HG02798 (cell line): Measurements from ENCODE around the gene LIN7B.
A peak's percentile ranks its signal among the peaks of the same experiment; 100 is the strongest.
"Not testable (repeated sequence)": the region's sequence is repeated elsewhere in the genome, so short reads cannot be mapped to it uniquely, and the experiment has no call there.

Experiments
- ATAC-seq: cut with Tn5 transposase; IDR thresholded peaks from one replicate; pipeline ENCODE4 v1.9.1; 2021; ENCODE audit warnings: mild to moderate bottlenecking; ENCODE audit not compliant: unreplicated experiment, poor library complexity

Gene LIN7B

GRCh38 chr19:49113762-49114629 lies at the start of gene LIN7B:
Gene LIN7B (plus strand): TSS chr19:49114370. CDS start chr19:49114405, 35 bp downstream.
- ATAC-seq, result peak; percentile 56

GRCh38 chr19:49064768-49065611 lies 49.2 kb upstream of the LIN7B start, which contains the start of gene NTF4:
Gene NTF4 (minus strand): TSS chr19:49064818. CDS start chr19:49061997, 2,821 bp downstream.
- ATAC-seq, result no peak

GRCh38 chr19:49065905-49066512 lies 48.2 kb upstream of the LIN7B start:
- ATAC-seq, result no peak

GRCh38 chr19:49067554-49067953 lies 46.6 kb upstream of the LIN7B start:
- ATAC-seq, result no peak

GRCh38 chr19:49069026-49069425 lies 45.1 kb upstream of the LIN7B start:
- ATAC-seq, result no peak

GRCh38 chr19:49070416-49070815 lies 43.8 kb upstream of the LIN7B start:
- ATAC-seq, result no peak

- no peak for ATAC-seq
These were observed 42.2 kb upstream of the LIN7B start for GRCh38 chr19:49071860-49072547.

GRCh38 chr19:49073514-49074378 lies 40.4 kb upstream of the LIN7B start:
- ATAC-seq, result no peak

- ATAC-seq, result not testable (repeated sequence)
These were observed 39.3 kb upstream of the LIN7B start for GRCh38 chr19:49074869-49075268.

GRCh38 chr19:49080392-49080791 lies 33.8 kb upstream of the LIN7B start:
- ATAC-seq, result no peak

GRCh38 chr19:49081273-49081672 lies 32.9 kb upstream of the LIN7B start:
- ATAC-seq, result no peak

GRCh38 chr19:49084206-49085019 lies 29.8 kb upstream of the LIN7B start:
- no peak for ATAC-seq

GRCh38 chr19:49085020-49085867 lies 28.9 kb upstream of the LIN7B start, which contains the start of gene SNRNP70:
Gene SNRNP70 (plus strand): TSS chr19:49085451. CDS start chr19:49086415, 964 bp downstream.
- peak; percentile 96 for ATAC-seq

GRCh38 chr19:49085868-49086232 lies 28.3 kb upstream of the LIN7B start:
- ATAC-seq, result no peak

- ATAC-seq, result no peak
These were observed 27.9 kb upstream of the LIN7B start for GRCh38 chr19:49086296-49086695.

GRCh38 chr19:49091391-49092038 lies 22.7 kb upstream of the LIN7B start:
- ATAC-seq, result no peak

GRCh38 chr19:49092686-49093085 lies 21.5 kb upstream of the LIN7B start:
- no peak for ATAC-seq
